ENCODE measurements around the gene EHD3.

DNA sequence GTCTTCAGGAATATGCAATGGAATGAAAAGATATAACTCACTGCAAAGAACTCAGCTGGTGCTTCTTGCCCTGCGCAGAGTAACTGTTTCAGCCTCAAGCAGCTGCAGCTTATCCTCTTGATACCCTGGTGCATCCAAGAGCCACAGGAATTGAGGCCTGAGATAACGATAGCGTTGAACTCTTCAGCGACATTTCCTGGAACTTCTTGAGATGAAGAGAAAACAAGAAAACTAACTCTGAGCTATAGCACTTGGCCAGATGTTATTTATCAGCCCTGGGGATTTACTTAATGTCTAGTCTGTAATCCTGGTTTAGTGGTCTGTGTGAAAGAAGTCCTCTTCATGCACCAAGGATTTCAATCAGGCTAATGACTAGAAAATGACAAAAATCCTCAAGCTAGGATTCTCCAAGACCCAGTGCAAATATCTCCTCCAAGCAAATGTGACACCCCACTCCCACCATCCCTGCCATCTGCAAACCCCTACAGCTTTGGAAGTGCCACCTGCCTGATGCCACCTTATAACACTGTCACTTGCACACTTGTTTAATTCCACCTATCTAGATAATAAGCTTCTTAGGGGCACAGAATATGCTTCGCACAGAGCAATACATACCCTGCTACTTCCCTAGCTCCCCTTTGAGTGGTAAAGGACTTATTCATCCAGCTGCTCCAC lies 40.6 kb downstream of the EHD3 start:
- TF ChIP-seq ZNF384 (IDR thresholded peaks at IDR 0.05; ENCODE audit: borderline replicate concordance, low read depth, low read length) (no peak), BACH1 (IDR thresholded peaks at IDR 0.05; ENCODE audit: borderline replicate concordance) (no peak)
